ENCODE results near the gene SLC17A4.
"Not testable (repeated sequence)": the region's sequence is repeated elsewhere in the genome, so short reads cannot be mapped to it uniquely, and the experiment has no call there.

The SLC17A4 gene, protein sequence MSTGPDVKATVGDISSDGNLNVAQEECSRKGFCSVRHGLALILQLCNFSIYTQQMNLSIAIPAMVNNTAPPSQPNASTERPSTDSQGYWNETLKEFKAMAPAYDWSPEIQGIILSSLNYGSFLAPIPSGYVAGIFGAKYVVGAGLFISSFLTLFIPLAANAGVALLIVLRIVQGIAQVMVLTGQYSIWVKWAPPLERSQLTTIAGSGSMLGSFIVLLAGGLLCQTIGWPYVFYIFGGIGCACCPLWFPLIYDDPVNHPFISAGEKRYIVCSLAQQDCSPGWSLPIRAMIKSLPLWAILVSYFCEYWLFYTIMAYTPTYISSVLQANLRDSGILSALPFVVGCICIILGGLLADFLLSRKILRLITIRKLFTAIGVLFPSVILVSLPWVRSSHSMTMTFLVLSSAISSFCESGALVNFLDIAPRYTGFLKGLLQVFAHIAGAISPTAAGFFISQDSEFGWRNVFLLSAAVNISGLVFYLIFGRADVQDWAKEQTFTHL

DNA sequence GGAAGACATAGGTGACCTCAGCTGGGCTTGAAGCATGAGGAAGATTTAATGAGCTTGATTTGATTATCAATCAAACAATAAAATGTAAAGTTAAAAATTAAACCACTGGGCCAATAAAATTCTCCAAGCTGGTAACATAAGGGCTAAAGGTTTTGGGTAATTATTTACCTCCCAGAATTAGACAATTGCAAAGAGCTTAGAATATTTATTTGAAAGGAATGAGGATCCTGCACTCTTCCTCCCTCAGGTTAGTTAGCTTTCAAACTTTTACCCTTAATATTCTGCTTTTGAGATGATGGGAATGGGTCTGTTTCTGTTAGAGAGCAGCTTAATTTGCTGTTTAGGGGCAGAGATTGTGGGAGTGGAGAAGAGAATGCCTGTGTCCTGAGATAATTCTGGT, at the start of gene SLC17A4:
SLC17A4 (plus strand) TSS at position 208 of the 400 bp plus-strand sequence. CDS start 7,221 bp downstream, outside the sequence.
- DNase-seq = no peak

DNA sequence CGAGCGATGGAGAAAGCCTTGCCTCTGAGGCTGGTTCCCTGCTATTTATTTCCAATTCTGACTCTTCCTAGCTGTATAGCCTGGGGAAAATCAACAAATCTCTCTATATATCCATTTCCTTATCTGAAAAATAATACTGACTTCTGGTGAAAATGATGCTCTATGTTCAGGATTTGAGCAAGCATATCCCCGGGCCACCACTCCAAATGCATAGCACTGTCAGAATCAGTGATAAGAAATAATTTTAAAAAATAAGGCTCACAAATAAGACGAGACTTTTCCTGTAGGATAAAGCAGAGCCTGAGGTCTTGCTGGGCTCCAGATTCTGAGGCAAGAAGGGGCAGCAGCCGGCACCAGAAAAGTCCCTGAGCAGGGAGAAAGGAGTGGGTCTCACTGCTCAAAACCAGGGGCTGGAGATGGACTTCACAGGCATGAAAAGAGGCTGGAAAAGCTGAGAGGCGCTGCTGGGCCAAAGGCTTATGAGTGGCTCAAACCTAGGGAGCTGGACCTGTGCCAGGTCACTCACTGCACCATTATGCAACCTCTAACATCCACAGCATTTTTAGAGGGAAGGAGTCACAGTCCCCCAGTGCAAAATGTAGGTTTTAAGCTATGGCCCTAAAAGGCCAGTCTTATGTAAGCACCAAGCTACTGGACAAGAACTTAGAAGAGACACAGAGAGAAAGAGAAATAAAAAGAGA, 48.1 kb upstream of the SLC17A4 start:
- DNase-seq = no peak

DNA sequence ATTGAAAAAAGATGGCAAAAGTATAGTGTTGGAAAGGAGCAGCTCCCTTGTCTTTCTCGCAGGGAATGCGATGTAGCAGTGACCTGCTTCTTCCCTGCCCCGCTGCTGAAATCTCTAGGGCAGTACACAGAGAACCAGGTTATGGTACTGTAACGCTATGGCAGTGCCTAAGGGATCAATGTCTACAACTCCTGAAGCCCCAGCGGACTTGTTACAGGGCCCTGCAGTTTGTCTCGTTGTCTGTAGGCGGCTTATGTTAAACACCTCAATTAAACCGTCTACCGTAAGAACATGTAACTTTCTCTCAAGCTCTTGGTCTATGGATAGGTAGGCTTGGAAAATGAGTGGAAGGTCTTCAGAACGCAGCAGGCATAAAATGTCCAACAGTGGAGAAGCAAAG, 44.8 kb upstream of the SLC17A4 start:
- no peak for DNase-seq

DNA sequence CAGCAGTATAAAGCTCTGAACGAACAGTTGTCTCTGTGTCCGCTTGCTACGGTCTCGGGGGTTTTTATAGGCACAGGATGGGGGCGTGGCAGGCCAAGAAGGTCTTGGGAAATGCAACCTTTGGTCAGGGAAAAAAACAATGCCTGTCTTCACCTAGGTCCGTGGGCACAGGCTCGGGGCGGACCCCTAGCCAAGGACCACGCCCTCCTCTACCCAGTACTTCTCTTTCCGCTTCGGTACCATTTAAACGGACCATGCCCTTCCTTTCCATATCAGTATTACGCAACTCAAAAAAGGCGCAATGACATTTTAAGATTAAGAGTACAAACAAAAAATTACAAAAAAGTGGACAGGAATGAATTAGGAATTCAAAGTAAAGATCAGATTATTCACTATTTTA, 44.3 kb upstream of the SLC17A4 start:
- no peak for DNase-seq

DNA sequence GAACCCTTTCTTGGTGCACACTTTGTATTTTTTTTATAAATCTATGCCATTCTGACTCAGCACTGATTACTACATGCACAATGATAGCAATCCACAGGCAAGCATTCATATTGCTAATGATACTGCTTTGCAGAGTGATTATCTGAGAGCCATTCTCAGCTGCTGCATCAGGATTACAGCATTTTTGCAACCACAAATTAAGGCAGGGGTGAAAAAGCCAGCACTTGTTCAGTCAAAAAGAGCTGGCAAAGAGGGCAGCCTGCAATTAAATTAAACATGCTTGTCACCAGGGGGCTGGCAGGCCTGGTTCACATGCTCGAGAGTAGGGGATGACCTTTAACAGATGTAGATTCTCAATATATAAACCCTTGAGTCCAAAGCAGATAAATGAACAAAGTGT, 40.7 kb upstream of the SLC17A4 start:
- no peak for DNase-seq

DNA sequence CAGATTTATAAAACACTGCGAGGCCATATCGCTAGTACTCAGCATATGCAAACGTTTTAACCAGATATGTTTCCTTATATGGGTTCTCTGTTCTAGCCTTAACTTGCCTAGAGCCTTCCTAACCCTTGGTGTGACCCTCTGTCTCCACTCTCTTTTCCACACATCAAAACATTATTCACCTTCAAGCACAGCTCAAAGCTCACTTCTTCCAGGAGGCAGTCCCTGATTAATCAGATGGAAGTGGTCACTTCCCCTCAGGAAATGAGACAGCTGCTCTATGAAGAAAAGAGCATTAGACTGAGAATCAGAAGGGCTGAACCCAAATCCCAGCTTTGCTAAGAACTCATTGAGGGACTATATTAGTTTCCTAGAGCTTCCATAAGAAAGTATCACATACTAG, 39.8 kb upstream of the SLC17A4 start:
- no peak for DNase-seq

DNA sequence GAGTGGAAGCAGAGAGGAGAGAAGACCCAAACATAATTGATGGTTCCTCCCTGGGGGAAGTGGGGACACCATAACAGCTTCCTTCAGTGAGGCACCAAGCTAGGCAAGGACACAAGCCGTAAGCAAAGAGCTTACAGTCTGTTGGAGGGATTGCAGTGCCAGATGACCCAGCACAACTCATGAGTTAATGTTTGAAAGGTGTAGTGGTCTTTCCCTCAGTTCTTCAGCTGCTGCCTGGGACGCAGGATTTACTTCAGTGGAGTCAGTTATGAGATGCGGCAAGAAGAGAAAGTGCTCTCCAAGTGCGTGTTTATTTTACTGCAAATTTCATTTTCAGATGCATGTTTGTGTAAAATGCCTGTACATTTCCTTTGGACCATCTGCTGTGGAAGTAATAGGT, 38.7 kb upstream of the SLC17A4 start:
- no peak for DNase-seq

DNA sequence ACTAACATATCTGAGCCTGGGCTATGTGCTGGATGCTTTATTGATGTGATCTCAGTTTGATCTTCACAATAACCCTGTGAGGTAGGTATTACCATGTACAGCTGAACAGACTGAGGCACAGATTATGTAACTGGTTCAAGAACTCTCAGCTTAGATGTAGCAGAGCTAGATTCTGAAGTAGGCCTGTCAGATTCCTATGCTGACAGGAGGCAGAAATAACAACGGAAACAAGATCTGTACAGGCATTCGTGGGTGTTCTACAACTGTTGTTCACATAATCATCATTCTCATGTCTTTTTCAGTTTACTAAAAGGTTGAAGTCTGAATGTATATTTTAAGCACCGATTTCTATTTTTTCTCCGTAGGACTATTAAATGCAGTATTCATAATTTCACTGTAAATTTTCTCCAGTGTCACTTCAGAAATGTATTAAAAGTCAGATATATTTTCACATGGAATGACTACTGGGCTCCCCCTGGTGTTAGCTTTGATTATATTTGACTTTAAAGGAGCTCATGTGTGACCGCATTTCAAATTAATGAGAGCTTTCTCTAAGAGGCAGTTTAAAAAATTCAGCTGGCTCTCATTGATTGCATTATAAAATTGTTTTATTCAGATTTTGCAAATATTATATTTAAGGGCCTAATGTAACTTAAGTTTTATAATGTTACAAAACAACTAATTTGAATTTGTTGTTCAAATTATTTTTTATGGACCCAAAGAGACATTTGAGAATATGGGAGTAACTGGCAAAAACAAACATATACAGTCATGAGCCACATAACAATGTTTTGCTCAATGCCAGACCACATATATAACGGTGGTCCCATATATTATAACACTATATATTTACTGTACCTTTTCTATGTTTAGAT, 36.4 kb upstream of the SLC17A4 start:
- DNase-seq = no peak

DNA sequence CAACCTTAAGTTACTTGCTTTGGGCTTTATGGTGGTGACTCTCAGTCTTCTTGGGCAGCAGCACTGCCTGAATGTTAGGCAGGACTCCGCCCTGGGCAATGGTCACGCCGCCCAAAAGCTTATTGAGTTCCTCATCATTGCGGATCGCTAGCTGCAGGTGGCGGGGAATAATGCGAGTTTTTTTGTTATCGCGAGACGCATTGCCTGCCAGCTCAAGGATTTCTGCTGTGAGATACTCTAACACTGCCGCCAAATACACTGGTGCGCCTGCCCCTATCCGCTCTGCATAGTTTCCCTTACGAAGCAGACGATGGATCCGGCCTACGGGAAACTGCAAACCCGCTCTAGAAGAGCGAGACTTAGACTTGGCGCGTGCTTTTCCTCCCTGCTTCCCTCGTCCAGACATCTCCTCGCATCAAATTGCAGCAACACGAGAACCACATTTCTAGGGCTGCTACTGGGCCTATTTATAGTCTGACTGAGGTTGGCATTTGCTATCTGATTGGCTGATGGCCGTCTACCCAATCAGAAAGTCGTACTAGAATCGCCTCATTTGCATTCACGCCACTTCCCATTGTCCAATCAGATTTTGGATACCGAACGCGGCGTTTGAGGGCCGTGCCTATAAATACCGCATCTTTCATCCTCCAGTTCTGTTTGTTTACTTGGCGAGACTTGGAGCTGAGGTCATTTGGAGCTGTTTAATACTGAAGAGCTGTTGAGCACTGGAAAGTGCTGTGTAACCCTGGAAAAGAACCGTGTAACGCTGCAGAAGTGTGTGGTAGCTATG, 28.2 kb upstream of the SLC17A4 start:
- DNase-seq = no peak

DNA sequence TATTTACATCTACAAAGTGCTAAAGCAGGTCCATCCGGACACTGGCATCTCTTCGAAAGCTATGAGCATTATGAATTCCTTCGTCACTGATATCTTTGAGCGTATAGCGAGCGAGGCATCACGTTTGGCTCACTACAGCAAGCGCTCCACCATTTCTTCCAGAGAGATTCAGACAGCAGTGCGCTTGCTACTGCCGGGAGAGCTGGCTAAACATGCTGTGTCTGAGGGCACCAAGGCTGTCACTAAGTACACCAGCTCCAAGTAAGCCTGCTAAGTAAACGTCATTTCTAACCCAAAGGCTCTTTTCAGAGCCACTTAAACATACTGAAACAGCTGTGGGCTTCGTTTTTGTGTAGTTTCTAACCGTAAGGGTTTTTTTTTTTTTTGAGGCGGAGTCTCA, 27.5 kb upstream of the SLC17A4 start:
- no peak for DNase-seq

DNA sequence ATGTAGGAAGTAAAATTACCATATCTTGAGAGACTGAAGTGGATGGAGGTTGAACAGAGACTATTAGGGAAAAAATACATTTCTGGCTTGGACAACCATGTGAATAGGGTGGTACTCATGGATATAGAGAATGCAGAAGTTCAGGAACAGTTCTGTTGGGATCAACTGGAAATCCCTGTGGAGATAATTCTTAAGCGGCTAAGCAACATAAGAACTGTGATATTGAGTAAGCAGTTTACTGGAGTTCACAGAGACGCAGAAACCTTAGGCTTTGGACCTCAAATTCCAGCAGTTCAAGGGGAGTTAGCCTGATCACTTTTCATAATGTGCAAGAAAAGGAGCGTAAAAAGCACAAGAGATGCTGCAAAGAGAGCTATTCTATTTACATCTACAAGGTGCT, 23.6 kb upstream of the SLC17A4 start:
- DNase-seq = no peak

DNA sequence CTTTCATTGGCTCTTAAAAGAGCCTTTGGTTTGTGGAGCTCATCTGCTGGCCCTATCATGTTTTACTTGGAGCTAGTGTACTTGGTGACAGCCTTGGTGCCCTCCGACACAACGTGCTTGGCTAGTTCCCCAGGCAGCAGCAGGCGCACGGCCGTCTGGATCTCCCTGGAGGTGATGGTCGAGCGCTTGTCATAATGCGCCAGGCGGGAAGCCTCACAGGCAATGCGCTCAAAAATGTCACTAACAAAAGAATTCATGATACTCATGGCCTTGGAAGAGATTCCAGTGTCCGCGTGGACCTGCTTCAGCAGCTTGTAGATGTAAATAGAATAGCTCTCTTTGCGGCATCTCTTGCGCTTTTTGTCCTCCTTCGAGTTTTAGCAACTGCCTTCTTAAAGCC, 22.8 kb upstream of the SLC17A4 start:
- no peak for DNase-seq

DNA sequence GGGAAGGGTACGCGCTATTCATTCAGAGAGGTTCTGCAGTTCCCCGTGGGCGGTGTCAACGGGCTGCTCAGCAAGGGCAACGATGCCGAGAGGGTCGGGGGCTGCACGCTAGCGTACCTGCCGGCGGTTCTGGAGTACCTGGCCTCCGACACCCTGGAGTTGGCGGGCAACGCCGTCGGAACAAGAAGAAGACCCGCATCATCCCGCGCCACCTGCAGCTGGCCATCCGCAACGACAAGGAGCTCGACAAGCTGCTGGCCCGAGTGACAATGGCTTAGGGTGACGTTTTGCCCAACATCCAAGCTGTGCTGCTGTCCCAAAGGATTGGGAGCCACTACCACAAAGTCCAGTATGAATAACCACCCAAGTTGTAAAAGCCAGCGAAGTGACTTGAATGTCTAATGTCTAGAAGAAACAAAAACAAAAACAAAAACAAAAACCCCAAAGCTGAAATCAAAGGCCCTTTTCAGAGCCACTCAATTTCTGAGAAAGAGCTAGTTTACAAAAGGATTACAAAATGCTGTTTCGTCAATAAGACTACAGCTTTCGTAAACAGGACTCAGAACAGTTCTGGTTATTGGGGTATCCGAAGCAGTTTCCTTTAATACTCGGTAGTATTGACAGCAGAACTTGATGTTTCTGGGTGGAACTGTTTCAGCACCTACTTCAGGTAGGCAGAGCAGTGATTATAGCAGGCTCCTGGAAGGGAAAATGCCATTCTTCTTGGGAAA, 21.9 kb upstream of the SLC17A4 start:
- DNase-seq = no peak

DNA sequence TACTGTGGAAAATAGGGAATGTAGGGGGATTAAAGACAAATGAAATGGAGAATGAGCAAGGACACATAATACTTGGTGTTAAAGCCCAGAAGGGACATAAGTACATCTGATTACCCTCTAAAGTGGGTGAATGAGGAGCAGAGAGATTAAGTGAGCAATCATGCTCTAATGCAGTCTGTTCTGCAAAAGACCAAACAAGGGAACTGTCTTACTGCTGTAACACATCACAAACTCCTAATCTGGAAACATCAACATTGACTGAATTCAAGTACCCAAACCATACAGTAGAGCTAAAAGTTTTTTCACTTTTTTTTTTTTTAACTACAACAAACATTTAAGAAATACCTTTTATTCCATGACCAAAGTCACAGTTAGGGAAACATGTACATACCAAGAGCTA, 19.3 kb upstream of the SLC17A4 start:
- no peak for DNase-seq

DNA sequence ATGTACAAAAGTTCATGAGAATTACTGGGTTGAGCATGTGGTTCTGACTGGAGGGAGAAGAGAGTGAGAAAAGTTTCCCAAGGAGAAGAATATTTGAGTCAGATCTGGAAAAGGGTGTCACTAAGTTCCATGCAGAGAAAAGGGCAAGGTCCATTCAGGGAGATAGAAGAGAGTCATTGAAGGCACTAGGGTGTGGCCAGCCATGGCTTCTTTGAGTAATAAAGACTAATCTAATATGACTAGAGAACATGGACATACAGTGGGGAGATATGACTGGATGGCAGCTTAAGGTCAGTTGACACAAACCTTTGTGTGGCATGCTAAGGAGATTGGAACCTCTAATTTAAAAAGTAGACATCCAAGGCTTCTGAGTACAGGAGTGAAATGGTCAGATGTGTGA, 10.7 kb upstream of the SLC17A4 start:
- no peak for DNase-seq

DNA sequence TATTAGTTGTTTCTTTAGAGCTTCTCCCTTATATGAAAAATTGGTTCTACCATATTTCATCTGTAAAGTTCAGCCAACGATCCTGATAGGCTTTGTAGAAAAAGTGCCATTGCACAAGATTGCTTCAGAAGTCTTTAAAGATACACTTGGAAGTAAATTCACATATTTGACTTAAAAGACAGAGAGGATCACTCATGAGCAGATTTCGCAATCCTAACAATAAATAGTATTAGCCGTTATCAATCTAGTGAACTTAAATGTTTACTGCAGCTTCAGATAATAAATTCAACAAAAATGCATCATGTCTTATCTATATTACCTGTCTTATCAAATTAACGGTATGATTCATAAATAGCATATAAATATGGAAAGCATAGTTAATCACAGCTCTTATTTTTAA, 8.7 kb upstream of the SLC17A4 start:
- DNase-seq = no peak

DNA sequence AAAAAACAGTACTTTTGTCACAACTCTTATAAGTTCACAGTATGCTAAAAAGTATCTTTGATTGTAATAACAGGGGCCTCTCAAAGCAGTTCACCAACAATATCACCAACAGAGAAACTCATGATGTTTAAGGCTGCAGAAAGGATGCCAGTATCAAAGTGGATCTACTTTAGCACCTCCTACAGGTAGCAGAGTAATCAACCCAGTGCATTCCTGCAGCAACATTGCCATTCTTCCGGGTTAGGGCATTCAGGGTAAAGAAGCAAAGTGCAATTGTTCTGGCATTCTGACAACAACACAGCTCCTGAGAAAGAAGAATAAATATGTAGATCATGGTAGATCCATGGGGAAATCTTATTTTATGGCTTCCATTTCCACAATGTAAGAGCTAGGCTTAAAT, 7.6 kb upstream of the SLC17A4 start:
- no peak for DNase-seq

DNA sequence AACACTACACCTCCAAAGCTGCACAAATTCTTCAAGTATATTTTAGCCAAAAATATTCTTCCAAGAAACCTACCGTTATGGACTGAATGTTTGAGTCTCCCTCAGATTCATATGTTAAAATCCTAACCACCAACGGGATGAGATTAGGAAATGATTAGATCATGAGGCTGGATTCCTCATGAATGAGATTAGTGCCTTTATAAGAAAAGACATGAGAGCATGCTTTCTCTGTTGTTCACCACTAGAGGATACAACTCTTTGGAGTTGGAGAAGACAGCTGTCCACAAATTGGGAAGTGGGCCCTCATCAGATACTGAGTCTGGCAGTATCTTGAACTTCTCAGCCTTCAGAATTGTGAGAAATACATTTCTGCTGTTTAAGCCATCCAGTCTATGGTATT, 7.1 kb upstream of the SLC17A4 start:
- no peak for DNase-seq

DNA sequence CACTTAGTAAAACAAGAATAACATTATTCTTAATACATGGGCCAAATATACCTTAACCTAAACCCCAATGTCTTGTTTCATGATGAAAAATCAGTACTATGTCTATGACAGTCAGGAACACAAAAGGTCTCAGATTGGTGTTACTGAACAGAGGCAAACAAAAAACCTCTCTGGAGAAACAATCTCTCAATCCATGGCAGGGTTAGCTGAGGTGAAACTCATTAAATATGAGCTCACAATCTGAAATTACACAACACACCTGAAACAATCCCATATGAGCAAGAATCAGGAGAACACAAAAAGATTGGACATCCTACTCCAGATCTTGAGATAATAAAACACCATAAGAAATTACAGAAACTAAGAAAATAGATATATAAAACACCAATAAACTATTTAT, 6.5 kb upstream of the SLC17A4 start:
- DNase-seq = no peak

DNA sequence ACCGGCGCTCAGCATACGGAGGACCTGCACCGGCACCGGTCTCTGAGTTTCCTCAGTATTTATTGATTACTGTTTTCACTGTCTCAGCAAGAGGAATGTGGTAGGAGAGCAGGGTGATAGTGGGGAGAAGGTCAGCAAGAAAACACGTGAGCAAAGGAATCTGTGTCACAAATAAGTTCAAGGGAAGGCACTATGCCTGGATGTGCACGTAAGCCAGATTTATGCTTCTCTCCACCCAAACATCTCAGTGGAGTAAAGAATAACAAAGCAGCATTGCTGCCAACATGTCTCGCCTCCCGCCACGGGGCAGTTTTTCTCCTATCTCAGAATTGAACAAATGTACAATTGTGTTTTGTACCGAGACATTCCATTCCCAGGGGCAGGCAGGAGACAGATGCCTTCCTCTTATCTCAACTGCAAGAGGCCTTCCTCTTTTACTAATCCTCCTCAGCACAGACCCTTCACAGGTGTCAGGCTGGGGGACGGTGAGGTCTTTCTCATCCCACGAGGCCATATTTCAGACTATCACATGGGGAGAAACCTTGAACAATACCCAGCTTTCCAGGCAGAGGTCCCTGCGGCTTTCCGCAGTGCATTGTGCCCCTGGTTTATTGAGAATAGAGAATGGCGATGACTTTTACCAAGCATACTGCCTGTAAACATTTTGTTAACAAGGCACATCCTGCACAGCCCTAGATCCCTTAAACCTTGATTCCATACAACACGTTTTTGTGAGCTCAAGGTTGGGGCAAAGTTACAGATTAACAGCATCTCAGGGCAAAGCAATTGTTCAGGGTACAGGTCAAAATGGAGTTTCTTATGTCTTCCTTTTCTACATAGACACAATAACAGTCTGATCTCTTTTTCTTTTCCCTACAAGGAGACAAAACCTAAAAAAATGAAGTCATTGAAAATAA, 5.7 kb upstream of the SLC17A4 start:
- not testable (repeated sequence) for DNase-seq

DNA sequence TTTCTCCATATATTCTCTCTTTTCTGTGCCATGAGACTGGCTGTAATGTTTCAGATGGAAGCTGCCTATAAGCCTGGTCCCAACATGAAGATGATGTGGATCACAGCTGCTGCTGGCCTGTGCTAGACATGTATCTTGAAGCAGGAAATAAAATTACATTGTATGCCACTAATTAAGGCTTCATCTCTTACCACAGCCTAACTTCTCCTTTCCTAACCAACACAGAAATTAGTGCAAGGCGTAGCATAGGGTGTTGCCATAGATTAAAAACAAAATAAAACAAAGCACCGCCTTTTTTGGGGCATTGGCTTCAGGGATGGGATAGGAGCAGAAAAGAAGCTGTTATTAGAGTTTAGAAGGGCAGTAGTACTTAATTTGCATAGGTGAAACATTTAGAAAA, 4.7 kb upstream of the SLC17A4 start:
- DNase-seq = no peak

All from SIG-M5 (cell line).